HG03175 (cell line): ENCODE measurements around the gene CEP164.

Experiments
- ATAC-seq: cut with Tn5 transposase; IDR thresholded peaks from one replicate; pipeline ENCODE4 v1.9.1; 2021; ENCODE audit warnings: mild to moderate bottlenecking, moderate library complexity; ENCODE audit not compliant: unreplicated experiment

The CEP164 gene

DNA sequence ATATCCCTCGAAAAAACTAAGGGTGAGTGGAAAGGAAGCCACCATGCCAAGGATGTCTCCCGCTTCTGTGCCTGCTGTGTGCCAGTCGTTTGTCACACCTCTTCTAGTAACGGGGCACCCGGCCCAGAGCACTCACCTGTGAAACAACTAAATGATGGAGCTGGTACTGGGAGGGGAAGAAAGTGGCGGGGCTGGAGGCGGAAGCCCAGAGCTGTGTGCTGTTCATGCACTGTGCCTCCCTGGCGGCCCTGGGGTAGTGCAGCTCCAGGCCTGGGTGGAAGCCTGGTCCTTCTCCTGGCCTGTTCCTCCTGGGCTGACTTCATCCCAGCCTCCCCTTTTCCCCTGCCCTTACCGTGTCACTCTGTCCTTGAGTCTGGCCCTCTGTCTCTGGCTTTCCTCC is 130.2 kb downstream of the CEP164 start:
- ATAC-seq, result no peak

DNA sequence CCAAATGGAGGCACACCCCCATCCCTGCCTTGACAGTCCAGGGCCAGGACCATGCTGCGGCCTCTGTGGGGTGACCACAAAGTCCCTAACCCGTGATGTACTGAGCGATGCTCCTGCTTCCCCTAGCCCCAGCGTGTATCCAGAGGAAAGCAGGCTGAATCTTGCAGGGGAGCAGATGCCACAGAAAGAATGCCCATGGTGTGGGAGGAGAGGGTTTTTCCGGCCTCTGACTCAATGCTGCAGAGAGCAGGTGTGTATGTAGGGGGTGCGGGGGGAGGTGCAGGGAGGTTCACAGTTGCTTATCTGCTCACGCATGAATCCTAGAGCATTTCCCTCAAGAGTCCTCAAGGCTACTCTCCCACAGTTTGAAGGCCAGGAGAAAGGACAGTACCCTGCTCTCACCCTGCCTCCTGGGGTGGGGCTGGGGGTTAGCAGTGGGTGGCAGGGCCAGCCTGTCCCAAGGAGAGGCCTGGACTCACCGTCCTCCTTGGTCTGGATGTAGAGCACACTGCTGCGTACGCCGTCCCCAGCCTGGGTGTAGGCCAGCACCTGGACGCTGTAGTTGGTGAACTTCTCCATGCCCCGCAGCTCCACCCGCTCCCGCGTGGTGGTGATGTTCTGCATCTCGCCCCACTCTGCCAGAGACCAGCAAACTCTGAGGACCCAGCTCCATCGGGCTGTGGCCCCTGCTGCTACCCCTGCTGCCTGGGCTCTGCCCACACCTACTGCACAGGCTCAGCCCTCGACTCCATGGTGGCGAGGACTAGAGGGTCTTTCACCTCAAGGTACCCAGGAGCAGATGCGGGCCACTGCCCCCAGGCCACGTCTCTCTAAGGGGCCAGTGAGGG is 130.8 kb downstream of the CEP164 start:
- ATAC-seq, result no peak

DNA sequence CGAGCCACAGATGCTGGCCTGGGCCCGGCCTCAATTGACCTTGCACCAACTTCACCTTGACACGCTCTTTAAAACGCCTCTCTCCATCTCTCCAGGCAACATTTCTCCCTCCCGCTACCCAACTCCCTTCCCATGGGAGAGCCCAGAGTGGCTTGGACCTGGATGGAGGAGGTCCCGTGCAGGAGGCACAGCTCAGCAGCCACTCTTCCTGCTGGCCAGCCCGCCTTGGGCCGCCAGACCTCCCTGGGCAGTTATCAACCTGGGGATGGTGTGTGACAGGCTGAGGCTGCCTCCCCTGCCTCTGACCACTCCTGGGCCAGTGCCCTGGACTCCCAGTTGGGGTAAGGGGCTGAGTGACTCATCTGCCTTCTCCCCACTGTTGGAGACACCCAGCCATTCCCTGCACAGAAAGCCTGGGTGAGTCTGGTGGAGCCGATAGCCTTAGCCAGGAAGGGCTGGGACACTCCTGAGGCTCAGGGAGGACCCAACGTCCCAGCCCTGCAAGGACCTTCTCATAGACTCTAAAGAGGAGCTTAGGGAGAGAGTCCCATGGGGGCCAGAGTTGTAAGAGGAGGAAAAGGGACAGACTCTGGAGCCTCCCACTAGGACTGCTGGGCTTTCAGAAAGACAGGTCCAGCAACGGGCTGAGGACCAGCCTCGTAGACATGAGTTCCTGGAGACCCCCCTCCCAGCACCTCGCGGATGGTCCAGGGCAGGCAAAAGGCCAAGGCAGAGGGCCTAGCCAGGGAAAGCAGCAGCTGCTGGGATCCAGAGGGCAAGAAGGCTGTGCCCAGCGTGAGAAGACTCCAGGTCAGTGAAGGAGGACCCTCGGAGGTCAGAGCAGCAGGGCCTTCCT is 131.7 kb downstream of the CEP164 start:
- ATAC-seq, result no peak

DNA sequence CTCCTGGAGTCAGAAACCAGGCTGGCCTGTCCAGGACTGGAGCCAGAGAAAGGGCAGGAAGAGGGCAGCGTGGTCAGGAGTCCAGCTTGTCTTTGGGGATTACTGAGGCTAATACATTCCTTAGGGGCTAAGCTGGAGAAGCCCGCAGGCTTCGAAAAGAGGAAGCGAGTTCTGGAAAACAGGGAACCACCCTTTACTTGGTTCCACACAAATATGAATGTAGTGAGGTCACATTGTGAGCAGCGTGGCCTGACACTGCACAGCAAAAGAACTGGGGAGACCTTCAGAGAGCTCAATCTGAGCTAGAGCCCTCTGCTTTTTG is 132.3 kb downstream of the CEP164 start:
- ATAC-seq, result no peak

DNA sequence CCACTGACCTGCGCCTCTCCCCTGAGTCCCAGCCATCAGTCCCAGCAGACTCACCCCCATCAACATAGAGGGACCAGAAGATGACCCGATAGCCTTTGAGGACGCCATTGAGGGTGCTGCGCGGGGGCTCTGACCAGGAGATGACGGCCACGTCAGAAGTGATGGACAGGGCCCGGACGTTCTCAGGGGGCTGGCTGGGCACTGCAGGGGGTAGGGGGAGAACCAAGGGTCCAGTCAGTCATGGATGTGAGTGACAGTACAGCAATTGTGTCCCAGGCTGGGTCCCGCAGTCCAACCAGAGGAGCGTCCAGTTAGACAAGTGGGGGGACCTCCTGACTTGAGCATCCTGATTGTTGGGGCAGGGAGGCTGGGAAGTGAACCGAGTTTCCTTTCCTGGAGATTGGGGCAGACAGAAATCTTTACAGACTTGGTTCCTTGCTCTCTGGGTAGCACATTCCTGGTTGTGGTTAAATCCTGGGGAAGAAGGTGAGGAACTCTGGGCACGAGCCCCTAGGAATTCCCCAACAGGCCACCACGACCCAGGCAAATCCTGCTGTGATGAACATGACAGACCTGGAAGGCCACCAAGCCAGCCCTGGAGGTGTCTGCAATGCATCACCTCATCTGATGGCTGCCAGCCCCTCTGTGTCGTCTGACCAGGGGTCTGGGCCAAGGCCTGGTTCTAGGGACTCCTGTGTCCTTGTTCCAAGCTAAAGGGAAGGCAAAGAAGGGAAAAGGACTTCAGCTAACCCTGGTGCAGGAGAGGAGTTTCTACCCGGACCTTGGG is 133.9 kb downstream of the CEP164 start:
- no peak for ATAC-seq

DNA sequence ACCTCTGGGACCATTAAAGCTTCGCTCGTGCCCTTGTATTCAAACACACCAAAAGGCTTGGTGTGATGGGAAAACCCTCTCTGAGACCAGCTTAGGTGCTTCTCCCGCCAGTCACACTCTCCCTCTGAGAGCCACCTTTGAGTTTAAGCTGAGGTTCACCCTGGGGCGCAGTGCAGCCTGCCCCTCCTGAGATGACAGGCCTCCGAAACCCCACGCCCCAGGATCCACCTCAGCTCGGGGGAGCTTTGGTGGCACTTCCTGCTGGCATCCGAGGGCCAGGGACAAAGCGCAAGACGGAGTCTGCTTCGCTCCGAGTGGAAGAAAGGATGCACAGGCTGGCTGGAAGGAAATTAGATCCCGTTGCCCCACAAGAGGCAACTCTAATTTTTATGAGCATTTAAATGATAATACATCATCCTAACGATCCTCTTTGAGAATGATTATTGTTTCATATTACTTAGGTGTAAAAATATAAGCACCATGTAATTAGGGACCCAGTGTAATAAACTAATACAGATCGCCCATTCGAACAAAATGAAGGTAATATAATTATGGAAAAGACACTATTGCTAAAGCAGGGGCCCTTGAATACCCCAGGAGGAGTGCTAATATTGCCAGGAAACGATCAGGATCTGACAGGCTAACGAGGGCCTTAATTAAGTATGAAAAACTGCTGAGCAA is 134.7 kb downstream of the CEP164 start:
- ATAC-seq, result no peak

DNA sequence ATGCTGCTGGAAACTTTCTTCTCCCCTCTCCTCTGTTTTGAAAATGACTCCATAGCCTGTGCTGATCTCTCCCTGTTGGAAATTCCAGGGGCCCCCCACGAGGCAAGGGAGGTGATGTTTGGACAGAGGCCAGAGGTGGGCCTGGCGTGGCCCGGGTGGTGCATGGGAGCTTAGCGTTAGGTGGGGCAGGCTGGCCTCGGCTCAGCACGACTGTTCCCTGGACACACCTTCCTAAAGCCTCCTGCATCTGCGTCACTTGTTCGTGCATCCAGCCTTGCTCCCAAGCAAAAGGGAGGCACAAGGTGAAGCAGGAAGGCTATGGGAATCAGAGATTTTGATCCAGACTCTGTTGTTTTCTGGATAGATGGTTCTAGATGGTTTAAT is 135.2 kb downstream of the CEP164 start:
- ATAC-seq, result no peak
